HEK293T (cell line): ENCODE measurements around the gene CSRNP2.

Source experiments
- CTCF ChIA-PET: fragments of 350-600 bp; formaldehyde crosslinking; extraction: SDS; loops from one replicate; lab custom pipeline; 2021; ENCODE audit warnings: antibody characterized with exemption, inconsistent platforms; lab: Yijun Ruan, JAX
- POLR2A ChIA-PET: fragments of 350-600 bp; formaldehyde crosslinking; extraction: SDS; loops from one replicate; lab custom pipeline; 2020; ENCODE audit warnings: antibody characterized with exemption, inconsistent platforms; lab: Yijun Ruan, JAX
- DNase-seq: peaks from one replicate; pipeline ENCODE4 v3.0.0; 2012; ENCODE audit warnings: mixed read lengths; ENCODE audit errors: extremely low spot score
- ARNT ChIP-seq: fragments of 450-650 bp; IDR thresholded peaks from 2 replicates; pipeline ENCODE4 v1.6.1; 2017; ENCODE audit warnings: mild to moderate bottlenecking
- BHLHE40 ChIP-seq: fragments of 450-650 bp; IDR thresholded peaks from 2 replicates; pipeline ENCODE4 v1.6.1; 2016; ENCODE audit warnings: mild to moderate bottlenecking, moderate library complexity, borderline replicate concordance
- CTBP1 ChIP-seq: fragments of 450-650 bp; IDR thresholded peaks from 2 replicates; pipeline ENCODE4 v1.6.1; 2016; ENCODE audit warnings: borderline replicate concordance
- ELF4 ChIP-seq: fragments of 450-650 bp; IDR thresholded peaks from 2 replicates; pipeline ENCODE4 v1.6.1; 2017; ENCODE audit warnings: antibody characterized with exemption
- FOXK2 ChIP-seq: fragments of 450-650 bp; IDR thresholded peaks from 2 replicates; pipeline ENCODE4 v1.6.1; 2016; ENCODE audit warnings: mild to moderate bottlenecking
- HDGF ChIP-seq: fragments of 450-650 bp; IDR thresholded peaks from 2 replicates; pipeline ENCODE4 v1.6.1; 2017; ENCODE audit warnings: antibody characterized with exemption, borderline replicate concordance
- L3MBTL2 ChIP-seq: fragments of 450-650 bp; conservative IDR thresholded peaks from 2 replicates; pipeline ENCODE4 v1.6.1; 2016; ENCODE audit warnings: mild to moderate bottlenecking
- LEF1 ChIP-seq: fragments of 450-650 bp; IDR thresholded peaks from 2 replicates; pipeline ENCODE4 v1.6.1; 2017; ENCODE audit warnings: mild to moderate bottlenecking, borderline replicate concordance
- NFRKB ChIP-seq: fragments of 450-650 bp; IDR thresholded peaks from 2 replicates; pipeline ENCODE4 v1.6.1; 2016; ENCODE audit warnings: mild to moderate bottlenecking, moderate library complexity
- SP1 ChIP-seq: fragments of 450-650 bp; IDR thresholded peaks from 2 replicates; pipeline ENCODE4 v1.6.1; 2017
- SUZ12 ChIP-seq: fragments of 450-650 bp; IDR thresholded peaks from 2 replicates; pipeline ENCODE4 v1.6.1; 2016; ENCODE audit warnings: mild to moderate bottlenecking
- TARDBP ChIP-seq: fragments of 450-650 bp; IDR thresholded peaks from 2 replicates; pipeline ENCODE4 v1.6.1; 2016
- ZNF384 ChIP-seq: fragments of 450-650 bp; IDR thresholded peaks from 2 replicates; pipeline ENCODE4 v1.6.1; 2016
- TF ChIP-seq, protein P1 (sequence below): fragments of 450-650 bp; IDR thresholded peaks from 2 replicates; pipeline ENCODE4 v1.6.1; 2016

CSRNP2 gene, protein sequence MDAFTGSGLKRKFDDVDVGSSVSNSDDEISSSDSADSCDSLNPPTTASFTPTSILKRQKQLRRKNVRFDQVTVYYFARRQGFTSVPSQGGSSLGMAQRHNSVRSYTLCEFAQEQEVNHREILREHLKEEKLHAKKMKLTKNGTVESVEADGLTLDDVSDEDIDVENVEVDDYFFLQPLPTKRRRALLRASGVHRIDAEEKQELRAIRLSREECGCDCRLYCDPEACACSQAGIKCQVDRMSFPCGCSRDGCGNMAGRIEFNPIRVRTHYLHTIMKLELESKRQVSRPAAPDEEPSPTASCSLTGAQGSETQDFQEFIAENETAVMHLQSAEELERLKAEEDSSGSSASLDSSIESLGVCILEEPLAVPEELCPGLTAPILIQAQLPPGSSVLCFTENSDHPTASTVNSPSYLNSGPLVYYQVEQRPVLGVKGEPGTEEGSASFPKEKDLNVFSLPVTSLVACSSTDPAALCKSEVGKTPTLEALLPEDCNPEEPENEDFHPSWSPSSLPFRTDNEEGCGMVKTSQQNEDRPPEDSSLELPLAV

DNA sequence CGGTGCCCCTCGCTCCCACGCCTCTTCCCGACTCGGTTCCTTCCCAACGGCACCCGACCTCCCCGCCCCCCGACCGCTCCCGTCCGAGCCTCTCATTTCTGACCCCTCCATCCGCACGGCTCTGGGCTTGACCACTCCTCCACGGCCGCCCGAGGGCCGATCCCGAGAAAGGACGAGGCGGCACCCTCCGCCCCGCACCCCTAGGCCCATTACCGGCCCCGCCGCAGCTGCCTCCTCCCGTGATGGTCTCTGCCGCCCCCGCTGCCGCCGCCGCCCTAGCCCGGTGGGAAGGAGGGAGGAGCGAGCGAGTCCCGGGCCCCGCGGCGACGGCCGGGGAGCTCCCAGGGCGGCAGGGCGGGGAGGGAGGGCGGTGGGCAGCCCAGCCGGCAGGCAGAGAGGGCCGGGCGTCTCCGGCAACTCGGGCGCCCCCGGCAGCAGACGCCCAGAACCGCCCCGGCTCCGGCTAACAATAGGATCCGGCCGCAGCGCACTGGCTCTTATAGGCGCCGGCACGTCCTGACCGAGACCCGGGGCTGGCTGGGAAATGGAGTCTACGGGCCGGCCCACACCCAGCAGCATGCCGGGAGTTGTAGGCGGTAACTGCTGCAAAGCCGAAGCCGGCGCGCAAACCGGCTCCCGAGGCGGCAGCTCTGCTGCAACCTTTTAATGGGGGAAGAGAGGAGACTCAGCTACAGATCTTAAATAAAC, at the start of gene CSRNP2:
CSRNP2 (minus strand) TSS at position 471 of the 708 bp plus-strand sequence. CDS start 7,035 bp downstream, outside the sequence.
- ChIA-PET POLR2A (interaction anchor here (0.6 to 1.7 kb wide), 21 partner anchors 8 to 278 kb away, joined by 3 to 8 read pairs (median 4); partner anchors contain the start of genes DAZAP2, LETMD1 and POU6F1), CTCF (interaction anchor here (0.6 to 1.7 kb wide), 3 partner anchors 258 to 789 kb away, joined by 3 to 5 read pairs (median 5); no protein-coding TSS in a partner anchor)
- peak; percentile 97 for DNase-seq
- TF ChIP-seq CTBP1 (no peak), SUZ12 (no peak), L3MBTL2 (0 out of 2 replicates have a peak, but pooled peaks have one; percentile 31), HDGF (no peak), LEF1 (no peak), ELF4 (peak; percentile 83), SP1 (no peak)
- TF ChIP-seq, protein P1, sequence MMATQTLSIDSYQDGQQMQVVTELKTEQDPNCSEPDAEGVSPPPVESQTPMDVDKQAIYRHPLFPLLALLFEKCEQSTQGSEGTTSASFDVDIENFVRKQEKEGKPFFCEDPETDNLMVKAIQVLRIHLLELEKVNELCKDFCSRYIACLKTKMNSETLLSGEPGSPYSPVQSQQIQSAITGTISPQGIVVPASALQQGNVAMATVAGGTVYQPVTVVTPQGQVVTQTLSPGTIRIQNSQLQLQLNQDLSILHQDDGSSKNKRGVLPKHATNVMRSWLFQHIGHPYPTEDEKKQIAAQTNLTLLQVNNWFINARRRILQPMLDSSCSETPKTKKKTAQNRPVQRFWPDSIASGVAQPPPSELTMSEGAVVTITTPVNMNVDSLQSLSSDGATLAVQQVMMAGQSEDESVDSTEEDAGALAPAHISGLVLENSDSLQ = no peak

GRCh38 chr12:51132693-51133092, 49.3 kb upstream of the CSRNP2 start:
- CTCF ChIA-PET = no interaction called here
- POLR2A ChIA-PET = no interaction called here
- DNase-seq = no peak
- TF ChIP-seq BHLHE40 = no peak
- no peak for TF ChIP-seq SP1
- TF ChIP-seq ZNF384 = no peak
- TF ChIP-seq SUZ12 = no peak
- TF ChIP-seq L3MBTL2 = no peak

- ChIA-PET POLR2A (no interaction called here), CTCF (interaction anchor here (0.7 kb wide), 1 partner anchor 104 kb away, joined by 3 read pairs; no protein-coding TSS in a partner anchor)
- no peak for DNase-seq
- TF ChIP-seq TARDBP = no peak
- no peak for TF ChIP-seq HDGF
- TF ChIP-seq NFRKB = no peak
- no peak for TF ChIP-seq ARNT
- TF ChIP-seq ZNF384 = peak; percentile 74; the same call in 1 of the 2 replicates
- TF ChIP-seq BHLHE40 = no peak
- TF ChIP-seq L3MBTL2 = no peak
- TF ChIP-seq, protein P1 = no peak
Measured at GRCh38 chr12:51131745-51132521, 48.5 kb upstream of the CSRNP2 start.

- no peak for DNase-seq
- CTCF ChIA-PET = no interaction called here
- POLR2A ChIA-PET = interaction anchor here (0.8 to 1.0 kb wide), 2 partner anchors 46 to 89 kb away, joined by 3 to 4 read pairs; partner anchors contain the start of genes CSRNP2 and POU6F1
- no peak for TF ChIP-seq L3MBTL2
- TF ChIP-seq SUZ12 = no peak
- TF ChIP-seq LEF1 = no peak
- TF ChIP-seq ZNF384 = no peak
- no peak for TF ChIP-seq FOXK2
- TF ChIP-seq, protein P1 = no peak
- TF ChIP-seq TARDBP = no peak
- no peak for TF ChIP-seq HDGF
- TF ChIP-seq ELF4 = no peak
Measured at GRCh38 chr12:51128919-51129318, 45.5 kb upstream of the CSRNP2 start.

- ChIA-PET POLR2A (no interaction called here), CTCF (no interaction called here)
- DNase-seq = no peak
- TF ChIP-seq NFRKB (no peak), SUZ12 (no peak), ZNF384 (no peak)
Measured at GRCh38 chr12:51127050-51127729, 43.8 kb upstream of the CSRNP2 start.
